ENCODE measurements around the gene RANBP1. TPM values are rescaled to one million over a fixed set of nuclear protein-coding genes. Genes with fewer than 3 reads are reported as not detected.

The RANBP1 gene
- total and polyA plus RNA-seq, 9 of the 15 experiments (the other 6 are each of a cell fraction or from before 2014, with no cell fraction given) = 162 to 2,891 (median 1,289) TPM

DNA sequence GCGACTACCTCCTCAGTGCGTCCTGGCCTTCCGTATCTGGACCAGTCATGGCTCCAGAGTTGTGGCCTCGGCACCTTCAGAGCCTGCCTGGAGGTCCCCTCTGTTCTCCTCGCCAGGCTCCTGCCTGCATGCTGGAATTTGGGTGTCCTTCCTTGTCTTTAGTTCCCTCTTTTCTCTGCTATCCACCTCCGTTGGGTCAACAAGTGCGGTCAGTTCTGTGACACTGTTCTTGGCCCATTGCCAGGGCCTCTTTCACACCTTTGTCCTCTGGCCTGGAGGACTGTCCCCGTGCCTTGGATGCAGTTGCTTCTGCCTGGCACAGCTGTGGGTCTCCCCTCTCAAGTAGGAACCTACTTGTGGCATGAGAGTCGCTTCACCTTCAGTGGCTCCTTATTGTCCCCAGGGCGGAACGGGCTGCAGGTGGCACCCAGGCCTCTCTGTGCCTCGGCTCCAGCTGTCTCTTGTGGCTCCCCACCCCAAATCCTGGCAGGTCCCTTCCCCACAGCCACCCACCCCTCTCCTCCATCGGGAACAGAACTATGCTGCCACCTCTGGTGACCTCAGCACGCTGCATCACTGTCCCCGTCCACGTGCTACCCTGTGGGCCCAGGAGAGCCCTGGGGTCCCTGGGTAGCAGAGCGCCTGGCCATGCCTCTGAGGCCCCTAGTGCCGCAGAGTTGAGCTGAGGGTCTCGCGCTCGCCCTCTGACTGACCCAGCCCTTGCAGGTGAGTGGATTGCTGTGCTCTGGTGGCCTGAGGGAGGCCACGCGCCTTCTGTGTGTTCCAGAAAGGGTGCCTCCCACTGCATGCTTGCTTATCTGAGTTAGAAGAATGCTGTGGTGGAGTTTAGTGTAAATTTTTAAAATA, 31.1 kb upstream of the RANBP1 start (continued):
- no peak for TF ChIP-seq ARID3A (IDR thresholded peaks at IDR 0.05; ENCODE audit: borderline replicate concordance, low read depth, low read length)
- TF ChIP-seq STAT5A (IDR thresholded peaks at IDR 0.05; ENCODE audit: borderline replicate concordance, low read length) = no peak
- no peak for TF ChIP-seq POLR3A (IDR thresholded peaks at IDR 0.05; ENCODE audit: borderline replicate concordance, extremely low read depth, insufficient read depth, insufficient read length)
- TF ChIP-seq JUN (IDR thresholded peaks at IDR 0.05; ENCODE audit: borderline replicate concordance, low read depth, low read length) = peak; percentile 93; the same call in 1 of the 2 replicates
- TF ChIP-seq JUN (CRISPR knock-in tag; IDR thresholded peaks at IDR 0.05; ENCODE audit: borderline replicate concordance) = no peak
- TF ChIP-seq ZNF408 (CRISPR knock-in tag; IDR thresholded peaks at IDR 0.05; ENCODE audit: low read depth) = no peak
- TF ChIP-seq, protein P1, sequence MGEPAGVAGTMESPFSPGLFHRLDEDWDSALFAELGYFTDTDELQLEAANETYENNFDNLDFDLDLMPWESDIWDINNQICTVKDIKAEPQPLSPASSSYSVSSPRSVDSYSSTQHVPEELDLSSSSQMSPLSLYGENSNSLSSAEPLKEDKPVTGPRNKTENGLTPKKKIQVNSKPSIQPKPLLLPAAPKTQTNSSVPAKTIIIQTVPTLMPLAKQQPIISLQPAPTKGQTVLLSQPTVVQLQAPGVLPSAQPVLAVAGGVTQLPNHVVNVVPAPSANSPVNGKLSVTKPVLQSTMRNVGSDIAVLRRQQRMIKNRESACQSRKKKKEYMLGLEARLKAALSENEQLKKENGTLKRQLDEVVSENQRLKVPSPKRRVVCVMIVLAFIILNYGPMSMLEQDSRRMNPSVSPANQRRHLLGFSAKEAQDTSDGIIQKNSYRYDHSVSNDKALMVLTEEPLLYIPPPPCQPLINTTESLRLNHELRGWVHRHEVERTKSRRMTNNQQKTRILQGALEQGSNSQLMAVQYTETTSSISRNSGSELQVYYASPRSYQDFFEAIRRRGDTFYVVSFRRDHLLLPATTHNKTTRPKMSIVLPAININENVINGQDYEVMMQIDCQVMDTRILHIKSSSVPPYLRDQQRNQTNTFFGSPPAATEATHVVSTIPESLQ (CRISPR knock-in tag; IDR thresholded peaks at IDR 0.05) = no peak
- 0 out of 2 replicates have a peak, but pooled peaks have one; percentile 68 for TF ChIP-seq RBM14 (IDR thresholded peaks at IDR 0.05; ENCODE audit: borderline replicate concordance, insufficient read depth, low read depth, low read length)
- TF ChIP-seq ZNF436 (CRISPR knock-in tag; IDR thresholded peaks at IDR 0.05) = no peak
- no peak for TF ChIP-seq CREB3L1 (IDR thresholded peaks at IDR 0.05; ENCODE audit: borderline replicate concordance, low read depth)
- no peak for TF ChIP-seq TAF9B (IDR thresholded peaks at IDR 0.05; ENCODE audit: partially characterized antibody)
- no peak for TF ChIP-seq FUS (optimal IDR thresholded peaks at IDR 0.05; ENCODE audit: low read depth, low read length)
- no peak for TF ChIP-seq IRF2 (CRISPR knock-in tag; IDR thresholded peaks at IDR 0.05)

Measured in K562 (cell line).